ENCODE results near the gene CDH5.

DNA sequence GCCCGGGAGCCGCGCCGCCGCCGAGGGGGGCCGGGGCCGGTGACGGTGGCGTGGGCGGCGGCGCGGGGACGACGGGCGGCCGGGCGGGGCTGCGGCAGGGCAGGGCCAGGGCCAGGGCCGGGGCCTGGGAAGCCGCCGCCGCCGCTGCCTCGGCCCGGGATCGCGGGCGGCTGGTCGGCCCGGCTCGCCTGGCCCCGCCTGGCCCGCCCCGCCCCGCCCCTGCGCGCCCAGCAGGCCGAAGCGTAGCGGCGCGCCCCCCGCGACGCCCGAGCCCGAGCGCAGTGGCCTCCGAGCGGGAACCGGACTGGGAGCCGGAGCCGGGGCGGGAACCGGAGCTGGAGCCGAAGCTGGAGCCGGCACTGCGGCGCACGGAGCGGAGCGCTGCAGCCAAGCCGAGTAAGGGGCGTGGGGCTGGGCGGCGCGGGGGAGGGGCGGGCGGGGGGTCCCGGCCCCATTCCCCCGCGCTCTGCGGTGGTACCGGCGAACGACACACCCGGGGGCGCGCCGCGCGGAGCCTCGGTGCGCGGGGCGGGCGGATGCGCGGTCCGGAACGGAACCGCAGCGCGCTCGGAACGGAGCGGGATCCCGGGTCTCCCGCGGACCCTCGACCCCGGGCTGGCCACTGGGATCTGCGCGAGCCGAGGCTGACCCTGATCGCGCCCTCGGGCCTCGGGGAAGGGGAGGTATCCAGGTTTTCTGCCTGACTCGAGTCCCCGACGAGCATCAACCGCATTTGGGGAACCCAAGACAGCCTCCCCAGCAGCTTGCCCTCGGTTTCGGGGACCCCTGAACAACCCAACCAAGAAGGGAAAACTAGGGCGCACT lies 60.8 kb downstream of the CDH5 start, which contains the start of gene BEAN1:
- TF ChIP-seq PHF8 (CRISPR knock-in tag; IDR thresholded peaks at IDR 0.05) (no peak), MTF2 (CRISPR knock-in tag; IDR thresholded peaks at IDR 0.05; ENCODE audit: borderline replicate concordance) (no peak; the same call in 1 of the 2 replicates), HMG20B (CRISPR knock-in tag; conservative IDR thresholded peaks at IDR 0.05) (no peak), NFIC (IDR thresholded peaks at IDR 0.05; ENCODE audit: low read length) (no peak), POLR2AphosphoS5 (IDR thresholded peaks at IDR 0.05; ENCODE audit: low read depth, low read length) (no peak), NCOR1 (IDR thresholded peaks at IDR 0.05; ENCODE audit: borderline replicate concordance, low read length) (no peak), MYC (CRISPR knock-in tag; IDR thresholded peaks at IDR 0.05; ENCODE audit: borderline replicate concordance) (no peak), ZBTB8A (CRISPR knock-in tag; IDR thresholded peaks at IDR 0.05; ENCODE audit: borderline replicate concordance, low read depth) (no peak)

All from HepG2 (cell line).